Liver (tissue), 9 donors: ENCODE measurements around the gene NLGN3. TPM values are rescaled to one million over a fixed set of nuclear protein-coding genes. Genes with fewer than 3 reads are reported as not detected.

ENCODE experiments used
- DNase-seq: peaks from one replicate; pipeline ENCODE4 v3.0.0-alpha.2; 2017; ENCODE audit warnings: low spot score
- H3K27ac ChIP-seq, 2 donors: one replicate each; pipeline ENCODE4 v1.7.0; 2013; ENCODE audit warnings: inconsistent platforms in 2 of 2, low read length in 2 of 2, control low read depth in 1 of 2, low read depth in 1 of 2, mild to moderate bottlenecking in 1 of 2
- H3K27me3 ChIP-seq, 4 donors: one replicate each; pipeline versions ENCODE4 v1.6.1 to v1.7.0; 2013; ENCODE audit warnings: low read length in 3 of 4, inconsistent platforms in 1 of 4, mild to moderate bottlenecking in 1 of 4, moderate library complexity in 1 of 4; ENCODE audit not compliant: control insufficient read depth in 4 of 4, insufficient read depth in 4 of 4
- H3K36me3 ChIP-seq, 4 donors: one replicate each; pipeline versions ENCODE4 v1.6.1 to v1.7.0; 2013; ENCODE audit warnings: low read length in 3 of 4, mild to moderate bottlenecking in 3 of 4, low read depth in 1 of 4, moderate library complexity in 1 of 4; ENCODE audit not compliant: control insufficient read depth in 4 of 4, insufficient read depth in 3 of 4
- H3K4me1 ChIP-seq, 4 donors: one replicate each; pipeline versions ENCODE4 v1.6.1 to v1.7.0; 2013; ENCODE audit warnings: low read length in 3 of 4, mild to moderate bottlenecking in 3 of 4, moderate library complexity in 1 of 4; ENCODE audit not compliant: control insufficient read depth in 4 of 4, insufficient read depth in 4 of 4
- H3K4me3 ChIP-seq, 3 donors: one replicate each; pipeline versions ENCODE4 v1.6.1 to v1.7.0; 2013; ENCODE audit warnings: low read length in 3 of 3, control low read depth in 1 of 3, low read depth in 1 of 3, mild to moderate bottlenecking in 1 of 3
- H3K9ac ChIP-seq, 2 donors: one replicate each; pipeline ENCODE4 v1.7.0; 2013; ENCODE audit warnings: low read length in 2 of 2, mild to moderate bottlenecking in 2 of 2, moderate library complexity in 2 of 2, control low read depth in 1 of 2, low read depth in 1 of 2
- H3K9me3 ChIP-seq, 4 donors: one replicate each; pipeline versions ENCODE4 v1.6.1 to v1.7.0; 2013; ENCODE audit warnings: low read length in 3 of 4; ENCODE audit not compliant: control insufficient read depth in 4 of 4
- CTCF ChIP-seq: fragments of 150-350 bp; IDR thresholded peaks from 2 replicates; pipeline ENCODE4 v1.5.1; 2017; ENCODE audit warnings: improper control_type of control experiment, low read depth, low read length; ENCODE audit not compliant: missing input control
- EGR1 ChIP-seq, 2 donors: IDR thresholded peaks; 2 replicates each; pipeline ENCODE4 v1.6.1; 2016 to 2018; ENCODE audit warnings: antibody characterized with exemption in 2 of 2, low read depth in 2 of 2
- FOXA1 ChIP-seq: IDR thresholded peaks from 2 replicates; pipeline ENCODE4 v1.6.1; 2016; ENCODE audit warnings: antibody characterized with exemption
- FOXA2 ChIP-seq: IDR thresholded peaks from 2 replicates; pipeline ENCODE4 v1.6.1; 2016; ENCODE audit warnings: antibody characterized with exemption
- GABPA ChIP-seq, 2 donors: IDR thresholded peaks in 1 of 2; conservative IDR thresholded peaks in 1 of 2; 2 replicates each; pipeline ENCODE4 v1.6.1; 2016; ENCODE audit warnings: antibody characterized with exemption in 2 of 2, mild to moderate bottlenecking in 1 of 2, moderate library complexity in 1 of 2
- HNF4A ChIP-seq, 2 donors: conservative IDR thresholded peaks; 2 replicates each; pipeline ENCODE4 v1.6.1; 2016; ENCODE audit warnings: antibody characterized with exemption in 2 of 2, mild to moderate bottlenecking in 2 of 2
- HNF4G ChIP-seq: IDR thresholded peaks from 2 replicates; pipeline ENCODE4 v1.6.1; 2016; ENCODE audit warnings: antibody characterized with exemption
- NR2F2 ChIP-seq: IDR thresholded peaks from 2 replicates; pipeline ENCODE4 v1.6.1; 2016; ENCODE audit warnings: antibody characterized with exemption
- RAD21 ChIP-seq, 2 donors: IDR thresholded peaks; 2 replicates each; pipeline ENCODE4 v1.6.1; 2016; ENCODE audit warnings: antibody characterized with exemption in 2 of 2, mild to moderate bottlenecking in 2 of 2
- RXRA ChIP-seq, 2 donors: IDR thresholded peaks; 2 replicates each; pipeline ENCODE4 v1.6.1; 2017 to 2018; ENCODE audit warnings: antibody characterized with exemption in 2 of 2, mild to moderate bottlenecking in 1 of 2
- YY1 ChIP-seq: IDR thresholded peaks from 2 replicates; pipeline ENCODE4 v1.6.1; 2016; ENCODE audit warnings: antibody characterized with exemption, mild to moderate bottlenecking
- WGBS: extraction: QIAGEN DNeasy Blood & Tissue Kit; methylation state at CpG from one replicate; pipeline ENCODE4 v1.1.7; 2013; 5-methylcytosine and 5-hydroxymethylcytosine counted together
- polyA plus RNA-seq, 2 donors: library from polyadenylated mRNA; stranded (reverse) in 1 of 2; unstranded in 1 of 2; fragments of 200-250 nt in 1 of 2; fragments of >200 nt in 1 of 2; fragmentation: Nextera tagmentation in 1 of 2; extraction: Ambion mirVana in 1 of 2; gene quantifications; one replicate each; pipeline versions ENCODE4 v1.2.1 to v1.2.3, GENCODE V29; 2013 to 2015
- total RNA-seq, 2 donors: library from RNA; depleted of rRNA; stranded (reverse); fragments of >200 nt; gene quantifications; one replicate each; pipeline ENCODE4 v1.2.3, GENCODE V29; 2014
- TF ChIP-seq, protein P1 (sequence below): IDR thresholded peaks from 2 replicates; pipeline ENCODE4 v1.6.1; 2016; ENCODE audit warnings: antibody characterized with exemption
- TF ChIP-seq, protein P2 (sequence below): IDR thresholded peaks from 2 replicates; pipeline ENCODE4 v1.6.1; 2016; ENCODE audit warnings: antibody characterized with exemption
- donor health status: healthy.
- donor health status: healthy.
- donor health status: healthy.
- donor health status: healthy.
- donor health status: healthy.

Gene NLGN3
- total and polyA plus RNA-seq, 4 donors: 0.11 to 0.23 (median 0.15) TPM

DNA sequence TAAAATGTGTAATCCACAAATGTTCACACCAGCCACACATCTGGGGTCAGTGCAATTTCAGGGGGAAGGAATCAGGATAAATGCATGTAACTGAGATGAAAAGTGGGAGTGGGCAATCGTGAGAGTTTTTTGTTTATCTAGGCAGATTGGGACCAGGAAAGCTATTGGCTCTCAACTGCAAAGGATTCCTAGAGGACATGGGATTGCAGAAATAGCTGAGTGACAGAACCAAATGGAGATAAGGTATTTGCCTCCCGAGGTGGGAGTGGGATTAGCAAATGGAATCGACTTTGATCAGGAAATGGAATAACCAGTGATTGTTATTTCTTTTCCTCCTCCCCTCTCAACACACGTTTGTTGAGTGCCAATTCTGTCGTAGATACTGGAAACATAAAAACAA lies 39.5 kb downstream of the NLGN3 start:
- H3K27me3 ChIP-seq: peaks cover 0 to 3% (median 0%) of the 10 kb centered on the region in 4 donors
- peaks cover 2 to 36% (median 30%) of the 10 kb centered on the region in 4 donors for H3K4me1 ChIP-seq
- H3K27ac ChIP-seq: peak overlapping the region in 1 of 2 donors; percentile 8
- 25% methylated on average over 5 of the region's 5 CpGs for WGBS
- TF ChIP-seq HNF4A (conservative IDR thresholded peaks at IDR 0.05): no peak
- TF ChIP-seq YY1: no peak
- TF ChIP-seq, protein P1, sequence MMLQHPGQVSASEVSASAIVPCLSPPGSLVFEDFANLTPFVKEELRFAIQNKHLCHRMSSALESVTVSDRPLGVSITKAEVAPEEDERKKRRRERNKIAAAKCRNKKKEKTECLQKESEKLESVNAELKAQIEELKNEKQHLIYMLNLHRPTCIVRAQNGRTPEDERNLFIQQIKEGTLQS: no peak
- no peak for TF ChIP-seq NR2F2
- TF ChIP-seq RAD21 (IDR thresholded peaks at IDR 0.05): no peak
- TF ChIP-seq CTCF: no peak
- no peaks in the 10 kb centered on the region for H3K36me3 ChIP-seq
- H3K9me3 ChIP-seq: no peaks in the 10 kb centered on the region
- H3K4me3 ChIP-seq: no peak overlapping the region
- DNase-seq: no peak
- no peak overlapping the region for H3K9ac ChIP-seq

DNA sequence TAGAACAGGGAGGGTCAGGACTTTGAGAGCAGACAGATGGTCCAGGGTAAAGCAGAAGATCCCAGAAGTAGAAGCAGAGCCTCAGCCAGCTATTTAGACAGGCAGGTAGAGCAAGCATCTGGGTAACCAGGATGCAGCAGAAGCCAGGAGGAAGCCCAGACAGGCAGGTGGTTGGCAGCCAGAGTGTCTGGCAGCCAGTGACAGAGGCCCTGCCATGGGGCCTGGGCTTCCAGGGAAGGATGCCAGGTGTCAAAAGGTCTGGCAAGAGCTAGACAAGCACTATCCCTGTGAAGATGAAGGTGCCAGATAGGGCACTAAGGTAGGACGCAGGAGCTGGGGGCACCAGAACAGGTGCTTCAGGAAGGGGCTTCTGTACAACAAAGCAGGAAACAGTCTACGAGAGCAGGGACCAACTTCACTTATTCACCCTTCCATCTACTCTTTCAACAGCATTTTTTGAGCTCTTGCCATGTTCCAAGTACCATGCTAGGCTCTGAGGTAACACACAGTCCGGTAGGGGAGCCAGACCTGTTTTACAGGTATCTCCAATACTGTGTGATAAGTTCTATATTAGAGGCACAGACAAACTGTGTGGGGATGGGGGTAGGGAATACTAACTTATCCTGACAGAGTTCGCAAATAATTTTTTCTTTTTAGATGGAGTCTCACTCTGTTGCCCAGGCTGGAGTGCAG lies 40.3 kb downstream of the NLGN3 start:
- peak overlapping the region; percentile 8 to 10 for H3K27ac ChIP-seq
- peaks cover 0 to 3% (median 0%) of the 10 kb centered on the region in 4 donors for H3K27me3 ChIP-seq
- peaks cover 2 to 32% (median 25%) of the 10 kb centered on the region in 4 donors for H3K4me1 ChIP-seq
- H3K4me3 ChIP-seq: no peak overlapping the region
- H3K9me3 ChIP-seq: no peaks in the 10 kb centered on the region
- no peak overlapping the region for H3K9ac ChIP-seq
- DNase-seq: no peak
- TF ChIP-seq CTCF: peak; percentile 1
- TF ChIP-seq FOXA1: no peak
- peak in 1 of 2 donors; percentile 34 for TF ChIP-seq RAD21 (IDR thresholded peaks at IDR 0.05)
- peak; percentile 39 for TF ChIP-seq NR2F2
- no peak for TF ChIP-seq RXRA (IDR thresholded peaks at IDR 0.05)
- H3K36me3 ChIP-seq: no peaks in the 10 kb centered on the region
- WGBS: 44% methylated on average over 4 of the region's 4 CpGs

GRCh38 chrX:71191248-71191647 lies 46.6 kb downstream of the NLGN3 start:
- DNase-seq: no peak
- H3K27ac ChIP-seq: no peak overlapping the region
- no peak overlapping the region for H3K4me3 ChIP-seq
- no peaks in the 10 kb centered on the region for H3K4me1 ChIP-seq
- no peak overlapping the region for H3K9ac ChIP-seq
- no peaks in the 10 kb centered on the region for H3K9me3 ChIP-seq
- no peaks in the 10 kb centered on the region for H3K27me3 ChIP-seq
- no peaks in the 10 kb centered on the region for H3K36me3 ChIP-seq
- TF ChIP-seq FOXA1 (no peak), YY1 (no peak), GABPA (IDR thresholded peaks at IDR 0.05 in 1 of 2, conservative IDR thresholded peaks at IDR 0.05 in 1 of 2) (no peak), HNF4G (no peak), NR2F2 (no peak), RXRA (IDR thresholded peaks at IDR 0.05) (no peak), FOXA2 (no peak), EGR1 (IDR thresholded peaks at IDR 0.05; ENCODE audit: low read depth in 2 of 2) (no peak)
- TF ChIP-seq, protein P2, sequence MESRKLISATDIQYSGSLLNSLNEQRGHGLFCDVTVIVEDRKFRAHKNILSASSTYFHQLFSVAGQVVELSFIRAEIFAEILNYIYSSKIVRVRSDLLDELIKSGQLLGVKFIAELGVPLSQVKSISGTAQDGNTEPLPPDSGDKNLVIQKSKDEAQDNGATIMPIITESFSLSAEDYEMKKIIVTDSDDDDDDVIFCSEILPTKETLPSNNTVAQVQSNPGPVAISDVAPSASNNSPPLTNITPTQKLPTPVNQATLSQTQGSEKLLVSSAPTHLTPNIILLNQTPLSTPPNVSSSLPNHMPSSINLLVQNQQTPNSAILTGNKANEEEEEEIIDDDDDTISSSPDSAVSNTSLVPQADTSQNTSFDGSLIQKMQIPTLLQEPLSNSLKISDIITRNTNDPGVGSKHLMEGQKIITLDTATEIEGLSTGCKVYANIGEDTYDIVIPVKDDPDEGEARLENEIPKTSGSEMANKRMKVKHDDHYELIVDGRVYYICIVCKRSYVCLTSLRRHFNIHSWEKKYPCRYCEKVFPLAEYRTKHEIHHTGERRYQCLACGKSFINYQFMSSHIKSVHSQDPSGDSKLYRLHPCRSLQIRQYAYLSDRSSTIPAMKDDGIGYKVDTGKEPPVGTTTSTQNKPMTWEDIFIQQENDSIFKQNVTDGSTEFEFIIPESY: no peak
- TF ChIP-seq, protein P1: no peak
